ENCODE data around the gene SYT5. TPM values are rescaled to one million over a fixed set of nuclear protein-coding genes. Genes with fewer than 3 reads are reported as not detected.

SYT5 gene
- total RNA-seq, 1 experiment from 2014 or later, result 2.3 TPM

GRCh38 chr19:55175117-55175867, 4.8 kb downstream of the SYT5 start:
- no peak overlapping the region for H2AFZ ChIP-seq (ENCODE audit: low read depth, low read length, poor library complexity, severe bottlenecking)
- intact Hi-C loops (cut with micrococcal nuclease), result no loop called here
- no peaks in the 10 kb centered on the region for H3K36me3 ChIP-seq (ENCODE audit: control insufficient read depth in 1 of 2, insufficient read depth in 2 of 2, low read length in 2 of 2)
- ChIA-PET RAD21 (ENCODE audit: low non-redundant PET in 1 of 2, low total read pairs in 2 of 2, uncharacterized antibody in 2 of 2, unreplicated experiment in 2 of 2) (no interaction called here), CTCF (interaction anchor here (0.8 to 2.4 kb wide), 4 partner anchors 9 to 16 kb away, joined by 3 to 13 read pairs (median 3); partner anchors contain the start of gene DNAAF3), POLR2A (interaction anchor here (0.6 to 2.0 kb wide), 4 partner anchors 9 to 204 kb away, joined by 3 to 5 read pairs (median 4); no protein-coding TSS in a partner anchor)
- H3K4me3 ChIP-seq (replicated peaks in 1 of 2; ENCODE audit: low read depth in 1 of 2, low read length in 2 of 2), result no peak overlapping the region
- H3K4me2 ChIP-seq (ENCODE audit: low read length), result no peak overlapping the region
- H3K27me3 ChIP-seq (ENCODE audit: insufficient read depth, low read length), result no peaks in the 10 kb centered on the region
- DNase-seq (ENCODE audit: low read depth, low spot score), result no peak
- H3K27ac ChIP-seq (ENCODE audit: low read depth, low read length), result no peak overlapping the region; the same call in 1 of the 2 replicates
- H3K79me2 ChIP-seq (ENCODE audit: insufficient read depth, low read length), result no peaks in the 10 kb centered on the region
- ATAC-seq, result no peak
- BruUV-seq (replicated peaks), result no TSS peak
- peaks cover 16 to 58% of the 10 kb centered on the region in 2 experiments; a peak in 3 of 4 replicates for H3K4me1 ChIP-seq (ENCODE audit: control insufficient read depth in 1 of 2, insufficient read depth in 2 of 2, low read length in 2 of 2)
- H3K9ac ChIP-seq (ENCODE audit: low read length), result no peak overlapping the region
- peaks cover 0 to 5% of the 10 kb centered on the region in 2 experiments; a peak in 1 of 4 replicates for H3K9me3 ChIP-seq (ENCODE audit: control insufficient read depth in 1 of 2, insufficient read depth in 1 of 2, low read depth in 1 of 2, low read length in 2 of 2)
- no peaks in the 10 kb centered on the region for H3K9me2 ChIP-seq (ENCODE audit: insufficient read depth)
- TF ChIP-seq EZH2phosphoT487 (IDR thresholded peaks at IDR 0.05; ENCODE audit: borderline replicate concordance), result no peak
- TF ChIP-seq SP1 (IDR thresholded peaks at IDR 0.05; ENCODE audit: low read depth), result no peak
- no peak for TF ChIP-seq EZH2 (IDR thresholded peaks at IDR 0.05)
- TF ChIP-seq MAX (IDR thresholded peaks at IDR 0.05), result no peak
- no peak for TF ChIP-seq CBX3 (IDR thresholded peaks at IDR 0.05; ENCODE audit: low read depth)
- TF ChIP-seq YY1 (IDR thresholded peaks at IDR 0.05; ENCODE audit: extremely low read depth, insufficient replicate concordance, low read depth, low read length), result no peak
- TF ChIP-seq SRF (IDR thresholded peaks at IDR 0.05; ENCODE audit: low read depth), result no peak
- no peak for TF ChIP-seq ZNF274 (IDR thresholded peaks at IDR 0.05; ENCODE audit: low read depth, low read length)
- no peak for TF ChIP-seq ZFX (IDR thresholded peaks at IDR 0.05)
- H4K20me1 ChIP-seq (ENCODE audit: insufficient read depth), result no peaks in the 10 kb centered on the region
